HCT116 (cell line): ENCODE measurements around the gene TMEM238L. TPM values are rescaled to one million over a fixed set of nuclear protein-coding genes. Genes with fewer than 3 reads are reported as not detected.

ENCODE experiments used
- ATAC-seq: fragments of 200-7000 bp; cut with Tn5 transposase; 2 replicates; pipeline ENCODE4 v1.9.1; 2020; ENCODE audit warnings: mild to moderate bottlenecking, moderate library complexity
- BruUV-seq: library from RNA; stranded (reverse); fragments of 400-500 nt; replicated peaks from 2 replicates; lab custom pipeline; 2021; lab: Mats Ljungman, UMichigan
- CTCF ChIA-PET: fragments of 300-600 bp; sonication (Branson Sonifier 250); formaldehyde crosslinking; loops from one replicate; lab custom pipeline; 2021; ENCODE audit warnings: antibody characterized with exemption; lab: Charles Lee
- POLR2A ChIA-PET: fragments of 300-600, 350-600 bp; sonication (Branson Sonifier 250); formaldehyde crosslinking; loops from one replicate; lab custom pipeline; 2021; ENCODE audit warnings: antibody characterized with exemption; lab: Charles Lee
- RAD21 ChIA-PET, 2 experiments: fragments of 300-600 bp; sonication (Branson Sonifier 250); formaldehyde crosslinking; loops; one replicate each; lab custom pipeline; 2023; ENCODE audit warnings: low total read pairs in 2 of 2; ENCODE audit not compliant: uncharacterized antibody in 2 of 2, unreplicated experiment in 2 of 2, low non-redundant PET in 1 of 2; lab: Charles Lee
- DNase-seq: peaks from one replicate; pipeline ENCODE4 v3.0.0-alpha.2; 2010; ENCODE audit warnings: low read depth, low spot score
- H2AFZ ChIP-seq: fragments of 200-600 bp; shearing (Covaris generic), sonication (generic); 2 replicates; pipeline ENCODE4 v1.6.1; 2017; ENCODE audit warnings: low read depth, mixed run types, mixed read lengths, antibody characterized with exemption, low read length; ENCODE audit not compliant: poor library complexity, severe bottlenecking
- H3K27ac ChIP-seq: 2 replicates; pipeline ENCODE4 v1.5.1; 2012; ENCODE audit warnings: low read depth, low read length
- H3K27me3 ChIP-seq: fragments of 200-600 bp; sonication (generic); 2 replicates; pipeline ENCODE4 v1.6.1; 2016; ENCODE audit warnings: mixed run types, low read length, mixed read lengths; ENCODE audit not compliant: insufficient read depth
- H3K36me3 ChIP-seq, 2 experiments: fragments of 200-500 bp in 1 of 2; fragments of 200-600 bp in 1 of 2; sonication (Bioruptor generic) in 1 of 2; sonication (generic) in 1 of 2; 2 replicates each; pipeline versions ENCODE4 v1.5.1 to v1.6.1; 2014 to 2016; ENCODE audit warnings: low read length in 2 of 2, inconsistent platforms in 1 of 2, mixed read lengths in 1 of 2, mixed run types in 1 of 2; ENCODE audit not compliant: insufficient read depth in 2 of 2, control insufficient read depth in 1 of 2
- H3K4me1 ChIP-seq, 2 experiments: fragments of 200-600 bp in 1 of 2; sonication (generic) in 1 of 2; 2 replicates each; pipeline versions ENCODE4 v1.5.1 to v1.6.1; 2012 to 2017; ENCODE audit warnings: low read length in 2 of 2, inconsistent platforms in 1 of 2, mild to moderate bottlenecking in 1 of 2, mixed read lengths in 1 of 2, mixed run types in 1 of 2, moderate library complexity in 1 of 2; ENCODE audit not compliant: insufficient read depth in 2 of 2, control insufficient read depth in 1 of 2
- H3K4me2 ChIP-seq: fragments of 200-600 bp; sonication (generic); 2 replicates; pipeline ENCODE4 v1.6.1; 2017; ENCODE audit warnings: mixed run types, low read length, mixed read lengths
- H3K4me3 ChIP-seq, 2 experiments: fragments of 200-600 bp in 1 of 2; sonication (generic) in 1 of 2; replicated peaks in 1 of 2; 2 replicates each; pipeline ENCODE4 v1.5.1; 2011 to 2016; ENCODE audit warnings: low read length in 2 of 2, control low read depth in 1 of 2, low read depth in 1 of 2, mild to moderate bottlenecking in 1 of 2, mixed read lengths in 1 of 2, mixed run types in 1 of 2
- H3K79me2 ChIP-seq: fragments of 200-600 bp; sonication (generic); 2 replicates; pipeline ENCODE4 v1.6.1; 2017; ENCODE audit warnings: mild to moderate bottlenecking, mixed run types, low read length, moderate library complexity, mixed read lengths; ENCODE audit not compliant: insufficient read depth
- H3K9ac ChIP-seq: fragments of 200-600 bp; sonication (generic); 2 replicates; pipeline ENCODE4 v1.6.1; 2016; ENCODE audit warnings: low read length, mixed read lengths
- H3K9me2 ChIP-seq: fragments of 200-600 bp; sonication (generic), shearing (Covaris generic); 2 replicates; pipeline ENCODE4 v1.6.1; 2017; ENCODE audit warnings: mixed run types, mild to moderate bottlenecking, moderate library complexity; ENCODE audit not compliant: insufficient read depth
- H3K9me3 ChIP-seq, 2 experiments: fragments of 200-500 bp in 1 of 2; fragments of 200-600 bp in 1 of 2; sonication (Bioruptor generic) in 1 of 2; sonication (generic) in 1 of 2; 2 replicates each; pipeline ENCODE4 v1.6.1; 2014 to 2017; ENCODE audit warnings: low read length in 2 of 2, mixed read lengths in 2 of 2, inconsistent platforms in 1 of 2, low read depth in 1 of 2, mild to moderate bottlenecking in 1 of 2, mixed run types in 1 of 2, moderate library complexity in 1 of 2; ENCODE audit not compliant: control insufficient read depth in 1 of 2, insufficient read depth in 1 of 2
- H4K20me1 ChIP-seq: fragments of 200-600 bp; sonication (generic), shearing (Covaris generic); 2 replicates; pipeline ENCODE4 v1.6.1; 2017; ENCODE audit warnings: mixed run types, mild to moderate bottlenecking, moderate library complexity; ENCODE audit not compliant: insufficient read depth
- CBX3 ChIP-seq: IDR thresholded peaks from 2 replicates; pipeline ENCODE4 v1.6.1; 2012; ENCODE audit warnings: low read depth
- CEBPB ChIP-seq: IDR thresholded peaks from 2 replicates; pipeline ENCODE4 v1.6.1; 2012; ENCODE audit warnings: low read depth
- EGR1 ChIP-seq: IDR thresholded peaks from 2 replicates; pipeline ENCODE4 v1.6.1; 2012; ENCODE audit warnings: low read depth
- ELF1 ChIP-seq: IDR thresholded peaks from 2 replicates; pipeline ENCODE4 v1.6.1; 2012; ENCODE audit warnings: low read depth, borderline replicate concordance
- EZH2 ChIP-seq: fragments of 200-600 bp; sonication (generic); IDR thresholded peaks from 2 replicates; pipeline ENCODE4 v1.6.1; 2017; ENCODE audit warnings: antibody characterized with exemption, mixed run types
- EZH2phosphoT487 ChIP-seq: fragments of 200-600 bp; IDR thresholded peaks from 2 replicates; pipeline ENCODE4 v1.6.1; 2018; ENCODE audit warnings: antibody characterized with exemption, borderline replicate concordance
- FOSL1 ChIP-seq: IDR thresholded peaks from 2 replicates; pipeline ENCODE4 v1.6.1; 2012; ENCODE audit warnings: low read depth
- JUND ChIP-seq: IDR thresholded peaks from 2 replicates; pipeline ENCODE4 v1.6.1; 2012
- SP1 ChIP-seq: IDR thresholded peaks from 2 replicates; pipeline ENCODE4 v1.6.1; 2012; ENCODE audit warnings: low read depth
- SRF ChIP-seq: IDR thresholded peaks from 2 replicates; pipeline ENCODE4 v1.6.1; 2012; ENCODE audit warnings: low read depth
- TCF7L2 ChIP-seq: IDR thresholded peaks from 2 replicates; pipeline ENCODE4 v1.7.0; 2011; ENCODE audit warnings: borderline replicate concordance, inconsistent platforms; ENCODE audit not compliant: insufficient read depth, insufficient read length; ENCODE audit errors: extremely low read depth
- ZFX ChIP-seq: fragments of 450-650 bp; IDR thresholded peaks from 2 replicates; pipeline ENCODE4 v1.6.1; 2017
- ZNF274 ChIP-seq: fragments of 200-500 bp; sonication (Bioruptor generic); IDR thresholded peaks from 2 replicates; pipeline ENCODE4 v1.6.1; 2014; ENCODE audit warnings: mild to moderate bottlenecking, low read depth, low read length, inconsistent platforms
- intact Hi-C: fragments of 100-400 bp; cut with micrococcal nuclease; formaldehyde crosslinking; loops from 2 replicates; pipeline ENCODE4 v1.10.0; 2022
- total RNA-seq: library from RNA; stranded (reverse); gene quantifications from one replicate; pipeline ENCODE4 v1.2.1, GENCODE V29; 2021; ENCODE audit not compliant: unreplicated experiment
- TF ChIP-seq, protein P1 (sequence below), 3 experiments: fragments of 200-600 bp in 1 of 3; sonication (generic) in 1 of 3; IDR thresholded peaks in 2 of 3; conservative IDR thresholded peaks in 1 of 3; 2 replicates each; pipeline ENCODE4 v1.5.1; 2012 to 2017; ENCODE audit warnings: low read depth in 2 of 3, low read length in 2 of 3, antibody characterized with exemption in 1 of 3, borderline replicate concordance in 1 of 3, control low read depth in 1 of 3, mild to moderate bottlenecking in 1 of 3, mixed read lengths in 1 of 3, mixed run types in 1 of 3, moderate library complexity in 1 of 3; ENCODE audit not compliant: insufficient read depth in 1 of 3
- TF ChIP-seq, protein P2 (sequence below): IDR thresholded peaks from 2 replicates; pipeline ENCODE4 v1.6.1; 2012
- TF ChIP-seq, protein P3 (sequence below): IDR thresholded peaks from 2 replicates; pipeline ENCODE4 v1.6.1; 2011; ENCODE audit warnings: mild to moderate bottlenecking, low read length, moderate library complexity; ENCODE audit not compliant: insufficient replicate concordance; ENCODE audit errors: extremely low read depth
- TF ChIP-seq, protein P4 (sequence below): IDR thresholded peaks from 2 replicates; pipeline ENCODE4 v1.6.1; 2012

Gene TMEM238L
- total RNA-seq, 1 experiment from 2014 or later: not detected

GRCh38 chr17:10836145-10836544 is 32.2 kb upstream of the TMEM238L start:
- RAD21 ChIA-PET: no interaction called here
- Histone ChIP-seq H3K9me2 (no peaks in the 10 kb centered on the region), H4K20me1 (no peaks in the 10 kb centered on the region), H2AFZ (no peak overlapping the region), H3K4me3 (no peak overlapping the region), H3K36me3 (no peaks in the 10 kb centered on the region), H3K4me2 (no peak overlapping the region), H3K27ac (no peak overlapping the region), H3K27me3 (no peaks in the 10 kb centered on the region)
- intact Hi-C loops: no loop called here
- ATAC-seq (no peak), DNase-seq (no peak)
- POLR2A ChIA-PET: no interaction called here
- no peak for TF ChIP-seq ZNF274
- TF ChIP-seq, all 23 proteins: peak for 0
- no TSS peak for BruUV-seq
- no peaks in the 10 kb centered on the region for H3K9me3 ChIP-seq
- no peaks in the 10 kb centered on the region for H3K4me1 ChIP-seq
- H3K79me2 ChIP-seq: no peaks in the 10 kb centered on the region
- no peak overlapping the region for H3K9ac ChIP-seq
- CTCF ChIA-PET: no interaction called here

GRCh38 chr17:10831696-10832095 is 27.8 kb upstream of the TMEM238L start:
- no peak overlapping the region for H3K4me2 ChIP-seq
- RAD21 ChIA-PET: no interaction called here
- POLR2A ChIA-PET: no interaction called here
- H3K9me2 ChIP-seq: no peaks in the 10 kb centered on the region
- no peak for DNase-seq
- intact Hi-C loops: no loop called here
- H3K9ac ChIP-seq: no peak overlapping the region
- no peaks in the 10 kb centered on the region for H3K9me3 ChIP-seq
- no peak overlapping the region for H3K4me3 ChIP-seq
- no peak overlapping the region for H2AFZ ChIP-seq
- H3K27me3 ChIP-seq: peaks cover 8% of the 10 kb centered on the region; the same call in 1 of the 2 replicates
- BruUV-seq: no TSS peak
- no peaks in the 10 kb centered on the region for H3K36me3 ChIP-seq
- CTCF ChIA-PET: no interaction called here
- no peaks in the 10 kb centered on the region for H3K4me1 ChIP-seq
- no peaks in the 10 kb centered on the region for H3K79me2 ChIP-seq
- no peak overlapping the region for H3K27ac ChIP-seq
- no peaks in the 10 kb centered on the region for H4K20me1 ChIP-seq
- ATAC-seq: no peak
- no peak for TF ChIP-seq ELF1
- TF ChIP-seq SP1: no peak
- TF ChIP-seq, protein P1, sequence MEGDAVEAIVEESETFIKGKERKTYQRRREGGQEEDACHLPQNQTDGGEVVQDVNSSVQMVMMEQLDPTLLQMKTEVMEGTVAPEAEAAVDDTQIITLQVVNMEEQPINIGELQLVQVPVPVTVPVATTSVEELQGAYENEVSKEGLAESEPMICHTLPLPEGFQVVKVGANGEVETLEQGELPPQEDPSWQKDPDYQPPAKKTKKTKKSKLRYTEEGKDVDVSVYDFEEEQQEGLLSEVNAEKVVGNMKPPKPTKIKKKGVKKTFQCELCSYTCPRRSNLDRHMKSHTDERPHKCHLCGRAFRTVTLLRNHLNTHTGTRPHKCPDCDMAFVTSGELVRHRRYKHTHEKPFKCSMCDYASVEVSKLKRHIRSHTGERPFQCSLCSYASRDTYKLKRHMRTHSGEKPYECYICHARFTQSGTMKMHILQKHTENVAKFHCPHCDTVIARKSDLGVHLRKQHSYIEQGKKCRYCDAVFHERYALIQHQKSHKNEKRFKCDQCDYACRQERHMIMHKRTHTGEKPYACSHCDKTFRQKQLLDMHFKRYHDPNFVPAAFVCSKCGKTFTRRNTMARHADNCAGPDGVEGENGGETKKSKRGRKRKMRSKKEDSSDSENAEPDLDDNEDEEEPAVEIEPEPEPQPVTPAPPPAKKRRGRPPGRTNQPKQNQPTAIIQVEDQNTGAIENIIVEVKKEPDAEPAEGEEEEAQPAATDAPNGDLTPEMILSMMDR (IDR thresholded peaks at IDR 0.05 in 2 of 3, conservative IDR thresholded peaks at IDR 0.05 in 1 of 3; ENCODE audit: borderline replicate concordance in 1 of 3, insufficient read depth in 1 of 3, low read depth in 2 of 3, low read length in 2 of 3): no peak
- no peak for TF ChIP-seq CEBPB
- TF ChIP-seq CBX3: no peak
- TF ChIP-seq JUND: no peak
- TF ChIP-seq EZH2phosphoT487: no peak
- TF ChIP-seq EGR1: no peak
- TF ChIP-seq, protein P2, sequence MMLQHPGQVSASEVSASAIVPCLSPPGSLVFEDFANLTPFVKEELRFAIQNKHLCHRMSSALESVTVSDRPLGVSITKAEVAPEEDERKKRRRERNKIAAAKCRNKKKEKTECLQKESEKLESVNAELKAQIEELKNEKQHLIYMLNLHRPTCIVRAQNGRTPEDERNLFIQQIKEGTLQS: no peak
- TF ChIP-seq EZH2: no peak
- no peak for TF ChIP-seq ZNF274
- TF ChIP-seq, protein P3, sequence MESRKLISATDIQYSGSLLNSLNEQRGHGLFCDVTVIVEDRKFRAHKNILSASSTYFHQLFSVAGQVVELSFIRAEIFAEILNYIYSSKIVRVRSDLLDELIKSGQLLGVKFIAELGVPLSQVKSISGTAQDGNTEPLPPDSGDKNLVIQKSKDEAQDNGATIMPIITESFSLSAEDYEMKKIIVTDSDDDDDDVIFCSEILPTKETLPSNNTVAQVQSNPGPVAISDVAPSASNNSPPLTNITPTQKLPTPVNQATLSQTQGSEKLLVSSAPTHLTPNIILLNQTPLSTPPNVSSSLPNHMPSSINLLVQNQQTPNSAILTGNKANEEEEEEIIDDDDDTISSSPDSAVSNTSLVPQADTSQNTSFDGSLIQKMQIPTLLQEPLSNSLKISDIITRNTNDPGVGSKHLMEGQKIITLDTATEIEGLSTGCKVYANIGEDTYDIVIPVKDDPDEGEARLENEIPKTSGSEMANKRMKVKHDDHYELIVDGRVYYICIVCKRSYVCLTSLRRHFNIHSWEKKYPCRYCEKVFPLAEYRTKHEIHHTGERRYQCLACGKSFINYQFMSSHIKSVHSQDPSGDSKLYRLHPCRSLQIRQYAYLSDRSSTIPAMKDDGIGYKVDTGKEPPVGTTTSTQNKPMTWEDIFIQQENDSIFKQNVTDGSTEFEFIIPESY: no peak
- TF ChIP-seq FOSL1: no peak
- TF ChIP-seq TCF7L2: no peak
- TF ChIP-seq, protein P4, sequence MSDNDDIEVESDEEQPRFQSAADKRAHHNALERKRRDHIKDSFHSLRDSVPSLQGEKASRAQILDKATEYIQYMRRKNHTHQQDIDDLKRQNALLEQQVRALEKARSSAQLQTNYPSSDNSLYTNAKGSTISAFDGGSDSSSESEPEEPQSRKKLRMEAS: no peak
- no peak for TF ChIP-seq ZFX
- no peak for TF ChIP-seq SRF
